HG03460 (cell line): Measurements from ENCODE around the gene CADM1.

Source experiments
- ATAC-seq: cut with Tn5 transposase; IDR thresholded peaks from one replicate; pipeline ENCODE4 v1.9.1; 2021; ENCODE audit not compliant: unreplicated experiment

CADM1 gene

DNA sequence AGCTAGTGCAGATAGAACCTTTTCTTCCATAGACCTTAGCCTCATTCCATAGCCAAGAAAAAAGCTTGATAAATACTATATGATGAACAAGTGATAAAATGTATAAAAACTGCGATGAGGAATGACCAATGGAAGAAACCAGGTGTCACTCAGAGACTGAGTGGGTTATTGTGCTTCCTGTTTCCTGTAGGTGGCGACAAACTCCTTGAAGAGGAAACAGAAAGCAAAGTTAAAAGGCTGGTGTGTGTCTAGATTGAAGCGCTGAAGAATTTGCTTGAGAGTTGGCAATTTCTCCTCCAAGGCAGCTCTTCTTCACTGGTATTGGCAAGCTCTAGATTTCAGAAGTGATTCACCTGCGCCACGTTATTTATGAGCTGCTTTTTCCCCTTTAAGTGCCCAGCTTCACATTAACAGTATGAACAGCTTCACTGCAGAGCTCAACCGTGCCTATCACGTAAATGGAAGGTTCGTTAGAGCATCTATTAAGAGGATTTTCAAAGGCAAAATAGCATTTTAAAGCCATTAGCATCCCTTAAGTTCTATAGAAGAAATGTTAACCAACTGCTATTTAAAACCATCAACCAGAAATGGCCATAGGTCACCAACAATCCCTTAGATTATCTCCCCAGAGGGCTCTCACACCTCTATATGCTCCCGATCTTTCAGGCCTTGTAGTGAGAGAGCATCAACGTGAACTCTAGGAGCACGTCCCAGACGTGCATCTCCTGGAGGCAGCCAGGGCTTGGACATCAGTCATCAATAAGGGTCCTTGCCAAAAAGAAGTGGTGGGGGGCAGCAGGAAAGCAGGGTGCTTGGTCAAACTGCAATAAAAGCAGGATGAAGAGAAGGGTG lies 179.4 kb downstream of the CADM1 start:
- peak; percentile 68 for ATAC-seq

- no peak for ATAC-seq
These were observed 181.5 kb downstream of the CADM1 start for GRCh38 chr11:115322553-115323203.

- ATAC-seq: no peak
These were observed 182.5 kb downstream of the CADM1 start for GRCh38 chr11:115321605-115322289.

DNA sequence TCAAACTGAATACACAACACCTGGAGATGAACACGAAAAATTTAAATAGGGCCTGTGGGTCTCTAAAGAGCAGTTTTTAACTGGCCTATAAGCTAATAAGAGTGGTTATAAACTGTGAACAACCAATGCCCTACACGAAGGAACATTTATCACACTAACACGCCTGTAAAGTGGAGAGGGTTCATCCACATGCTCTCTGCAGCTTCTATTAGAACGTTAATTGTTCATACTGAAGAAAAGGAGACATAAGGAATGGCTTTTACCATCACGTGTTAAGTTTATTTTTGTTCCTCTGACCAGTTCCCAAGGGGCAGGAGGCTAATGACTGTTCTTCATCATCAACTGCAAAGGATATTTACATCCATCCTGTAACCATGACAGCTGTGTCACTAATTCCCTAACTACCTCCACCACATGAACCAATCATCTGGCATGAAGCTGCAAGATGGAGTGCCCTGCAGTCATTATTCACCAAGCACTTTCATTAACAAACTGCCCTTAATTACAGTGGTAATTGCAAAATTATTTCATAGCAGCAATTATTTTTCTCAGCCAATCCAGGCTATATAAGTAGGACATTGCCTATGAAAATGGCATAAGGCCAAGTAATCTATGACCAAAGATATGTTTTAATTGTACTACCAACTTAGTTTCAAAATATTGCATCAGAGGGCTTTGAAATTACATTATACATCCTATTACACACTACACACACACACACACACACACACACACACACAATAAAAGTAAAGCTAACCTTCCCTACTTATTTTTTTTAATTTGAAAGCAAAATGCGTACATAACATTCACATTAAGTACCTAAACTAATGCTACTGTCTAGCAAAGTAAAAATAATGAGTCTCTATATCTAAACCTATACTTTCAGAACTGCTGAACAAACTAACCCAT lies 186.7 kb downstream of the CADM1 start:
- no peak for ATAC-seq

GRCh38 chr11:115316696-115317095 lies 187.5 kb downstream of the CADM1 start:
- ATAC-seq: no peak

DNA sequence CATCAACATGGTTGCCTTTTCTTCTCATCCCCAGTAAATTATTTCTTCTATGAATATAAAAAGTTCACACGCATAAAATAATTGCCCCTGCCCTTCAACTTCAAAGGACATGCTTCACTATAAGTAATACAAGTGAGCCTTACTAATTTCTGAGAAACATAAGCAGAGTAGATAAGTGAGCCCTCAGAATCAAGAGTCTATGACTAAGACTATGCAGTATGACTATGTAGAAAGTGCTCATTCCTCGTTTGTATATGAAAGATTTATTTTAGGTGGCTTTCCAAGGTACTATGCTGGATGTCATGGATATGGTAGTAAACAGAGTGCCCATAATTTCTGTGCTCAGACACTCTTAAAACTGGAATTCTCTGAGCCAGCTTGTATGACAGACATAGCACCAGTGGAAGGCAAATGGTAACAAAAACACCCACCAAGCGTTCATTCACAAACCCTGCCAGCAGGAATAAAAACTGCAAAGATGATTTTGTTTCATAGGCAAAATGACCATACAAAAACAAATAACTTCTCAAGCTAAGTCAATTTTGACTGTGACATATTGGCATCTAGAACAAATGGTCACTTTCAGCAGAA lies 189.8 kb downstream of the CADM1 start:
- ATAC-seq: no peak

GRCh38 chr11:115313224-115313838 lies 190.9 kb downstream of the CADM1 start:
- ATAC-seq: no peak

GRCh38 chr11:115311949-115312348 lies 192.3 kb downstream of the CADM1 start:
- no peak for ATAC-seq

DNA sequence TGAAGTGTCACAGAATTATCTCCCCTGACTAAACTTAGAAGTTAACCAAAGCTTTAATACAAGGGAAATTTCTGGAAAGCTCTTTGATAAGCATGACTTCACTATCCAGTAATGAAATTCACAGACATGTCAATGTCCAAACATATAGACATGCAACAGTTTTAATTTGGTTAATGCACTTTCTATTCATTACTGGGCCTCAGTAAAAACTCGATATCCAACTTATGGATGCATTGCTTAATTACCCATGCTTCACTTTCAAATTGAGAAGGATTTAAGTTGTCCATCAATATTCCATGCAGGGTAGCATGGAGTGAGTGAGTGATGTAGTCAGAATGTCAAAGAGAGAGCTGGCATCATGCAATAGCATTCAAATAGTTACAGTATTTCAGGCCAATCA lies 197.5 kb downstream of the CADM1 start:
- no peak for ATAC-seq

- ATAC-seq: no peak
These were observed 199.3 kb downstream of the CADM1 start for GRCh38 chr11:115304774-115305472.

DNA sequence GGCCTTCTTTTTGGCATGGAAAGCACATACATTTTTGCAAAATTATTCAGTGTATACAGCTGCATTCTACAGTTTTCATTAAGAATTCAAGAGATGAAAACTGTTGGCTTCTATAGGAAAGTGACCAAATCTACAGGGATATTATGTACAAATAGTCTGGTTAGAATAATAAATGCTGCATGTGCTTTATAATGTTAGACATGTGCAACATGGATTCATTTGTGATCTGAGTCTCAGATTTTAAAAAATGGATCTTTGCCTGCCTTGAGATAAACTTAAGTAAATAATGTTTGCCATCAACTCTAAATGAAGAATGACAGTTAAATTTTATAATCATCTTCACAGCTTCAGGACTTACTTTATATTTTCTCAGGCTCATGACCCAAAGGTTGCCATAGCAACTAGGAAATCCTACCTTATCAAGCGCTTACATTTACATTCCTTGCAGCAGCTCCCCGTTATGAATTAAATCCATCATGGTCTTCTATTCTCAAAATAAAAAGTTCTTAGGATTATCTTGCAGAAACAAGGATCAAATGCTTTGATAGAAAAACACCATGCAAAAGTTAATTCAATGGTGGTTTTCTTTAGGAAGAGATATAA lies 200.2 kb downstream of the CADM1 start:
- ATAC-seq: no peak

- ATAC-seq: no peak
These were observed 201.1 kb downstream of the CADM1 start for GRCh38 chr11:115302946-115303703.

- ATAC-seq: no peak
These were observed 203.4 kb downstream of the CADM1 start for GRCh38 chr11:115300660-115301428.

DNA sequence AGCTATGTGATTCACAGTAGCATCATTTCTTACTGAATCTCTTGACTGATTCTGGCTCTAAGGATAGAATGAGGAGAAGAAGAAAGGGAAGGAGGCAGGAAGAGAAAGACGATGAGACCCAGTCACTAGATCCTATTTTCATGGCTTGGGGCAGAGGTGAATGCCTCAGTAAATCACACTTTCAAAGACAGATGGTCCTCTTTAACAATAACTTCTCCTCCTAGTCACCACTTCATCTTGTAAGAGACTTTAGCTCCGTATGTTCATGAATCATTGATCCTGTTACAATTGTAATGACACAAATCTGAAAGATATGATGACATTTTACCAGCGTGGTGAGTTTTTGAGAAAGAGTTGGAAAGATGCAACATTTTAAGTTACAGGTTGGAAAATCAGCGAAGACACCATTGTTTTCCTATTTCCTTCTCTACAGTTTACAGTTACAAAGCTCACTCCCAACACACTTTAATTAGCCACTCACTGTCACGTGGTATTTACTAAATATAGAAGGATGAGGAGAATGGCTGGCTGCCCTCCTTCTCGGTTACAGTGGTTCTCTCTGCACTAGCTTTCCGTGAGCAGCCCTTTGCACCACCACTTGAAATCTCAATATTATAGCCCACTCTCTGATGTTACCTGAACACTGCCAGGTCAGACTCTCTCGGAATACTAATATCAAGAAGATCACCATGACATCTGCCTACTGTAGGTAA lies 205.8 kb downstream of the CADM1 start:
- ATAC-seq: no peak

- ATAC-seq: no peak
These were observed 206.9 kb downstream of the CADM1 start for GRCh38 chr11:115297330-115297729.

DNA sequence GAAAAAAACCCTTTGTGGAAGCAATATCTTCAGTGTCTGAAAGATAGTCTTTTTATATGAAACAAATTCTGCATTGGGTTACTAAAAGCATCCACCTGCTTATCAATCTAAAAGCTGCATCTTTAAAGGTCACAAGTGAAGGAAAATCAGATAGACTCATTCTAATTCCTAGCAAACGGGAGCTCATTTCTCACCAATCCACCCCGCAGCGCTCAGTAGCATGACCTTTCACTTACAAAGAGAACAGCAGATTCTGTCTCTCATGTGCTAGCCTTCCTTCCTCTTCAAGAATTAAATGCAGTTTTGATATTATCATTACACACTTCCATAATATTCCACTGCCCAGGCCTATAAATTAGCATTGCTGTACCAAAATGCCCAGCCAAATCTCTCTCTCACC lies 212.9 kb downstream of the CADM1 start:
- ATAC-seq: no peak

DNA sequence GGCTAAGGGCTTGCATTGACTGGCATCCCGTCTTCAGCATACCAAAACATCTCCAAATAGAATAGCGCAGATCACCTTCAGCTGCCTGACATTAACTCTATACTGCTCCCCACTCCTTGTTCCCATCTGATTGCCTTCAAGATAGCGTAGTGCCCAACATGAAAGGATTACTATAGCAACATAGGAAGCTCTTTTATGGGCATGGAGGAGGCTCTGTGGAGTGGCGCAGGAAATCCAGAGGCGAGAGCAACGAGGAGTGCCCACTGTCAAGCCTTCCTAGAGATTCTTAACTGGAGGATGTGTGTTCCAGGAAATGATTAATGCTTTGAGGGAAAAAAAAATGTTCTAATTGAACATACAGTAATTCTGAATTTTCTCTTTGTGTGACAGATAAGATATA lies 213.3 kb downstream of the CADM1 start:
- ATAC-seq: no peak
